AG09309 (cell line): ENCODE measurements around the gene RAD51B.
A peak's percentile ranks its signal among the peaks of the same experiment; 100 is the strongest.
"Not testable (repeated sequence)": the region's sequence is repeated elsewhere in the genome, so short reads cannot be mapped to it uniquely, and the experiment has no call there.

Experiments
- DNase-seq: peaks from one replicate; pipeline ENCODE4 v3.0.0-alpha.2; 2010; ENCODE audit warnings: low read depth
- H3K4me3 ChIP-seq: 2 replicates; pipeline ENCODE4 v1.5.1; 2011; ENCODE audit warnings: mild to moderate bottlenecking, low read depth, low read length, moderate library complexity; ENCODE audit not compliant: control insufficient read depth
- CTCF ChIP-seq: IDR thresholded peaks from 2 replicates; pipeline ENCODE4 v1.5.1; 2011; ENCODE audit warnings: mild to moderate bottlenecking, low read depth, low read length, inconsistent platforms; ENCODE audit not compliant: insufficient read depth, control insufficient read depth; ENCODE audit errors: missing control alignments

RAD51B gene

GRCh38 chr14:68662392-68662791 lies 842.8 kb downstream of the RAD51B start:
- no peak overlapping the region for H3K4me3 ChIP-seq
- DNase-seq = no peak
- TF ChIP-seq CTCF = no peak

GRCh38 chr14:68662826-68663225 lies 843.2 kb downstream of the RAD51B start:
- not testable (repeated sequence) for H3K4me3 ChIP-seq, DNase-seq

- no peak overlapping the region for H3K4me3 ChIP-seq
- no peak for TF ChIP-seq CTCF
- DNase-seq = peak; percentile 79
These were observed 844.0 kb downstream of the RAD51B start for GRCh38 chr14:68663385-68664076.

- no peak for TF ChIP-seq CTCF
- no peak overlapping the region for H3K4me3 ChIP-seq
- DNase-seq = no peak
These were observed 844.7 kb downstream of the RAD51B start for GRCh38 chr14:68664225-68664681.

- DNase-seq = no peak
- H3K4me3 ChIP-seq = no peak overlapping the region
- no peak for TF ChIP-seq CTCF
These were observed 845.6 kb downstream of the RAD51B start for GRCh38 chr14:68665131-68665530.

- no peak overlapping the region for H3K4me3 ChIP-seq
- DNase-seq = no peak
- TF ChIP-seq CTCF = no peak
These were observed 846.2 kb downstream of the RAD51B start for GRCh38 chr14:68665792-68666204.

GRCh38 chr14:68666236-68666635 lies 846.7 kb downstream of the RAD51B start:
- no peak for TF ChIP-seq CTCF
- no peak overlapping the region for H3K4me3 ChIP-seq
- DNase-seq = no peak
